ENCODE results near the gene DOCK1.

DNA sequence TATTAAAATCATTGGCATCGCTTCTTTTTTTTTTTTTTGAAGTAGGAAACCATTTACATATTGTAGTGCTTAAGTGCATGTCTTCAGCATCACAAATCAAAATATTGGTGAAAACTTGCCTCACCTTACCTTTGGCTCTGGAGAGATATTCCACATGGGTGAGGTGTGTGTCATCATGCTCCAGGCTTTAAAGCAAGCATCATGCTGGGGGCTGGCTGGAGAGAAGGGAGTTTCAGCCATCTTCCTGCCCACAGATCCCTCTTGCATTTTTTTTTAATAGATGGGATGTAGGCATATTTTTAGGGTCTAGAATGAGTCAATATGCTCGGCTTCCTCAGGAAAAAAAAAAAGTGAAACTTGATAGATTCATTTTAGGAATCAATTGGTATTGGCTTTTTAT lies 293.5 kb downstream of the DOCK1 start:
- TF ChIP-seq, protein P1, sequence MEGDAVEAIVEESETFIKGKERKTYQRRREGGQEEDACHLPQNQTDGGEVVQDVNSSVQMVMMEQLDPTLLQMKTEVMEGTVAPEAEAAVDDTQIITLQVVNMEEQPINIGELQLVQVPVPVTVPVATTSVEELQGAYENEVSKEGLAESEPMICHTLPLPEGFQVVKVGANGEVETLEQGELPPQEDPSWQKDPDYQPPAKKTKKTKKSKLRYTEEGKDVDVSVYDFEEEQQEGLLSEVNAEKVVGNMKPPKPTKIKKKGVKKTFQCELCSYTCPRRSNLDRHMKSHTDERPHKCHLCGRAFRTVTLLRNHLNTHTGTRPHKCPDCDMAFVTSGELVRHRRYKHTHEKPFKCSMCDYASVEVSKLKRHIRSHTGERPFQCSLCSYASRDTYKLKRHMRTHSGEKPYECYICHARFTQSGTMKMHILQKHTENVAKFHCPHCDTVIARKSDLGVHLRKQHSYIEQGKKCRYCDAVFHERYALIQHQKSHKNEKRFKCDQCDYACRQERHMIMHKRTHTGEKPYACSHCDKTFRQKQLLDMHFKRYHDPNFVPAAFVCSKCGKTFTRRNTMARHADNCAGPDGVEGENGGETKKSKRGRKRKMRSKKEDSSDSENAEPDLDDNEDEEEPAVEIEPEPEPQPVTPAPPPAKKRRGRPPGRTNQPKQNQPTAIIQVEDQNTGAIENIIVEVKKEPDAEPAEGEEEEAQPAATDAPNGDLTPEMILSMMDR (conservative IDR thresholded peaks at IDR 0.05 in 1 of 2, IDR thresholded peaks at IDR 0.05 in 1 of 2; ENCODE audit: low read depth in 1 of 2, low read length in 2 of 2) = no peak
- no peak for TF ChIP-seq EZH2 (IDR thresholded peaks at IDR 0.05; ENCODE audit: low read length, missing control alignments)

Data from fibroblast of lung (primary cell).